Neural cell (in vitro differentiated cells): ENCODE measurements around the gene PKNOX2.

Experiments used
- CTCF ChIP-seq: fragments of 450-650 bp; IDR thresholded peaks from 2 replicates; pipeline ENCODE4 v1.5.1; 2014; ENCODE audit warnings: antibody characterized with exemption, mild to moderate bottlenecking, moderate library complexity; ENCODE audit not compliant: poor library complexity, severe bottlenecking
- EP300 ChIP-seq: fragments of 450-650 bp; conservative IDR thresholded peaks from 2 replicates; pipeline ENCODE4 v1.6.1; 2014; ENCODE audit warnings: antibody characterized with exemption, mild to moderate bottlenecking, moderate library complexity; ENCODE audit not compliant: poor library complexity, severe bottlenecking
- EZH2 ChIP-seq: fragments of 200-600, 300-800 bp; shearing (Covaris generic), sonication (generic); IDR thresholded peaks from 2 replicates; pipeline ENCODE4 v1.6.1; 2014; ENCODE audit warnings: antibody characterized with exemption, low read length, borderline replicate concordance, mild to moderate bottlenecking; ENCODE audit not compliant: insufficient read depth, poor library complexity, severe bottlenecking
- POLR2AphosphoS5 ChIP-seq: IDR thresholded peaks from 2 replicates; pipeline ENCODE4 v1.6.1; 2012
- REST ChIP-seq: IDR thresholded peaks from 2 replicates; pipeline ENCODE4 v1.6.1; 2012; ENCODE audit warnings: borderline replicate concordance
- SMC3 ChIP-seq: fragments of 450-650 bp; conservative IDR thresholded peaks from 2 replicates; pipeline ENCODE4 v1.6.1; 2014; ENCODE audit warnings: antibody characterized with exemption, mild to moderate bottlenecking, moderate library complexity; ENCODE audit not compliant: poor library complexity
- TAF1 ChIP-seq: IDR thresholded peaks from 2 replicates; pipeline ENCODE4 v1.6.1; 2012; ENCODE audit warnings: low read depth

- TF ChIP-seq CTCF (no peak), TAF1 (no peak), EZH2 (no peak), REST (no peak), EP300 (no peak), POLR2AphosphoS5 (no peak), SMC3 (no peak)
Observed at GRCh38 chr11:125175896-125176575, 11.5 kb downstream of the PKNOX2 start.
